Uterus (tissue), 2 donors: Measurements from ENCODE around the gene RNU5B-1.

Experiments
- POLR2A ChIP-seq, 2 donors: fragments of 450-650 bp; IDR thresholded peaks; one replicate each; pipeline ENCODE4 v1.6.1; 2016; ENCODE audit warnings: antibody characterized with exemption in 2 of 2, mild to moderate bottlenecking in 1 of 2, moderate library complexity in 1 of 2
- TF ChIP-seq, protein P1 (sequence below), 4 experiments: fragments of 200-600 bp in 2 of 4; fragments of 450-650 bp in 2 of 4; sonication (generic) in 2 of 4; IDR thresholded peaks; one replicate each; pipeline ENCODE4 v1.5.1; 2016 to 2019; ENCODE audit warnings: antibody characterized with exemption in 4 of 4, mild to moderate bottlenecking in 2 of 4, moderate library complexity in 1 of 4

DNA sequence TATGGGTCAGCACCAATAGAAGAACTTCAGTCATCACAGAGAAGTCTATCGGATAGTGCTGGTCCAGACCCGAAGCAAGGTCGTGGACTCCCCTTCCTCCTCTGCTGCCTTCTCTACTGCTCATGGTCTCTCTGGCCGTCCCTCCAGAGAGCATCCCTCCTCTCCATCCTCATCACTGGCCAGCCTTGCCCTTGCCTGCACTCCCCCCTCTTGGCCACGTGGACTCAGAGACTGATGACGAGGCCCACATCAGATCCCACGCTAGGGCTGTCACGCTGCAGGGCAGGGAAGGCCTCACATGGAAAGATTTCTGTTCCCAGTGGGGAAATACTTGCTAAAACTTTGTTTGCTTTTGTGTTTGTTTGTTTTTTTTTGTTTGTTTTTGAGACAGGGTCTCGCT, 38.0 kb downstream of the RNU5B-1 start:
- TF ChIP-seq, protein P1, sequence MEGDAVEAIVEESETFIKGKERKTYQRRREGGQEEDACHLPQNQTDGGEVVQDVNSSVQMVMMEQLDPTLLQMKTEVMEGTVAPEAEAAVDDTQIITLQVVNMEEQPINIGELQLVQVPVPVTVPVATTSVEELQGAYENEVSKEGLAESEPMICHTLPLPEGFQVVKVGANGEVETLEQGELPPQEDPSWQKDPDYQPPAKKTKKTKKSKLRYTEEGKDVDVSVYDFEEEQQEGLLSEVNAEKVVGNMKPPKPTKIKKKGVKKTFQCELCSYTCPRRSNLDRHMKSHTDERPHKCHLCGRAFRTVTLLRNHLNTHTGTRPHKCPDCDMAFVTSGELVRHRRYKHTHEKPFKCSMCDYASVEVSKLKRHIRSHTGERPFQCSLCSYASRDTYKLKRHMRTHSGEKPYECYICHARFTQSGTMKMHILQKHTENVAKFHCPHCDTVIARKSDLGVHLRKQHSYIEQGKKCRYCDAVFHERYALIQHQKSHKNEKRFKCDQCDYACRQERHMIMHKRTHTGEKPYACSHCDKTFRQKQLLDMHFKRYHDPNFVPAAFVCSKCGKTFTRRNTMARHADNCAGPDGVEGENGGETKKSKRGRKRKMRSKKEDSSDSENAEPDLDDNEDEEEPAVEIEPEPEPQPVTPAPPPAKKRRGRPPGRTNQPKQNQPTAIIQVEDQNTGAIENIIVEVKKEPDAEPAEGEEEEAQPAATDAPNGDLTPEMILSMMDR (IDR thresholded peaks at IDR 0.05), result no peak
- no peak for TF ChIP-seq POLR2A (IDR thresholded peaks at IDR 0.05)
